Body of pancreas (tissue), 4 donors: ENCODE results near the gene SDC1. TPM values are rescaled to one million over a fixed set of nuclear protein-coding genes. Genes with fewer than 3 reads are reported as not detected.
"Not testable (repeated sequence)": the region's sequence is repeated elsewhere in the genome, so short reads cannot be mapped to it uniquely, and the experiment has no call there.

Experiments
- ATAC-seq: fragments of 150-250 bp; one replicate; pipeline ENCODE4 v1.9.1; 2016
- DNase-seq, 4 donors: peaks; one replicate each; pipeline ENCODE4 v3.0.0-alpha.2; 2019
- H3K27ac ChIP-seq, 4 donors: fragments of 200-600 bp; sonication (generic); 1 replicate in 3 of 4; 2 replicates in 1 of 4; pipeline versions ENCODE4 v1.5.1 to v1.6.1; 2016 to 2019; ENCODE audit warnings: mild to moderate bottlenecking in 1 of 4, mixed read lengths in 1 of 4, moderate library complexity in 1 of 4
- H3K27me3 ChIP-seq, 2 donors: fragments of 200-600 bp; sonication (generic); one replicate each; pipeline ENCODE4 v1.6.0; 2016; ENCODE audit warnings: mild to moderate bottlenecking in 1 of 2
- H3K36me3 ChIP-seq, 2 donors: fragments of 200-600 bp; sonication (generic); replicated peaks in 1 of 2; 2 replicates each; pipeline ENCODE4 v1.5.1; 2016; ENCODE audit warnings: low read depth in 2 of 2; ENCODE audit not compliant: insufficient read depth in 1 of 2
- H3K4me1 ChIP-seq: fragments of 200-600 bp; sonication (generic); one replicate; pipeline ENCODE4 v1.6.0; 2016
- H3K4me3 ChIP-seq, 2 donors: fragments of 200-600 bp; sonication (generic); 1 replicate in 1 of 2; 2 replicates in 1 of 2; pipeline ENCODE4 v1.5.1; 2016 to 2019
- H3K9me3 ChIP-seq, 3 donors: fragments of 200-600 bp; sonication (generic); 1 replicate in 2 of 3; 2 replicates in 1 of 3; pipeline ENCODE4 v1.5.1; 2016
- POLR2A ChIP-seq, 3 donors: fragments of 450-650 bp; IDR thresholded peaks; one replicate each; pipeline ENCODE4 v1.6.1; 2016; ENCODE audit warnings: antibody characterized with exemption in 3 of 3, mild to moderate bottlenecking in 2 of 3
- WGBS, 2 donors: methylation state at CpG; one replicate each; pipeline ENCODE4 v1.1.5; 2017; 5-methylcytosine and 5-hydroxymethylcytosine counted together
- intact Hi-C: fragments of 100-400 bp; cut with DNase I; formaldehyde crosslinking; loops from one replicate; pipeline ENCODE4 v1.15.1; 2023
- total RNA-seq, 2 donors: library from RNA; depleted of rRNA; stranded (reverse); fragments of >200 nt; gene quantifications; one replicate each; pipeline ENCODE4 v1.1.0, GENCODE V29; 2016
- TF ChIP-seq, protein P1 (sequence below), 7 experiments: fragments of 450-650 bp in 4 of 7; fragments of 200-600 bp in 3 of 7; sonication (generic) in 3 of 7; IDR thresholded peaks; one replicate each; pipeline ENCODE4 v1.5.1; 2016 to 2019; ENCODE audit warnings: antibody characterized with exemption in 7 of 7

Gene SDC1
- total RNA-seq, 2 donors from 2014 or later: 24.7 to 53.2 TPM

DNA sequence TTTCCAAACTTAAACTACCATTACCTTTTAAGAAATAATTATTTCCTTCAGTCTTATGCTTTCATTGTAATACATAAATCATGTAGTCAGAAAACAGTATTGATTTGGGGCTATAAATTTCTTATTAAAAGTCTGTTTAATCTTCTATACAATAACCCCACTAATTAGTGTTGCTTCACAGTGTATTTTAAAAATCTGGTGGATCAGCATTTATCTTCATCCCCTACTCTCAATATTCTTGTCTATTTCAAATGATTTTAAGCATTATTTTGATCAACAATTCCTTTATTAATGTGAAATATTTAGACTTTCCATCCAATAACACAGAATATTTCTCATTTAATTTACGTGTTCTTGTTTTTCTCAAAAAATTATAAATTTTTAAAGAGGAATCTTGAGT lies 32.5 kb upstream of the SDC1 start:
- Histone ChIP-seq H3K27ac (no peak overlapping the region), H3K27me3 (no peaks in the 10 kb centered on the region), H3K9me3 (no peaks in the 10 kb centered on the region), H3K4me1 (no peaks in the 10 kb centered on the region), H3K4me3 (no peak overlapping the region), H3K36me3 (peaks cover 10 to 32% of the 10 kb centered on the region in 2 donors)
- ATAC-seq (no peak), DNase-seq (no peak)
- no peak for TF ChIP-seq POLR2A (IDR thresholded peaks at IDR 0.05)
- TF ChIP-seq, protein P1, sequence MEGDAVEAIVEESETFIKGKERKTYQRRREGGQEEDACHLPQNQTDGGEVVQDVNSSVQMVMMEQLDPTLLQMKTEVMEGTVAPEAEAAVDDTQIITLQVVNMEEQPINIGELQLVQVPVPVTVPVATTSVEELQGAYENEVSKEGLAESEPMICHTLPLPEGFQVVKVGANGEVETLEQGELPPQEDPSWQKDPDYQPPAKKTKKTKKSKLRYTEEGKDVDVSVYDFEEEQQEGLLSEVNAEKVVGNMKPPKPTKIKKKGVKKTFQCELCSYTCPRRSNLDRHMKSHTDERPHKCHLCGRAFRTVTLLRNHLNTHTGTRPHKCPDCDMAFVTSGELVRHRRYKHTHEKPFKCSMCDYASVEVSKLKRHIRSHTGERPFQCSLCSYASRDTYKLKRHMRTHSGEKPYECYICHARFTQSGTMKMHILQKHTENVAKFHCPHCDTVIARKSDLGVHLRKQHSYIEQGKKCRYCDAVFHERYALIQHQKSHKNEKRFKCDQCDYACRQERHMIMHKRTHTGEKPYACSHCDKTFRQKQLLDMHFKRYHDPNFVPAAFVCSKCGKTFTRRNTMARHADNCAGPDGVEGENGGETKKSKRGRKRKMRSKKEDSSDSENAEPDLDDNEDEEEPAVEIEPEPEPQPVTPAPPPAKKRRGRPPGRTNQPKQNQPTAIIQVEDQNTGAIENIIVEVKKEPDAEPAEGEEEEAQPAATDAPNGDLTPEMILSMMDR (IDR thresholded peaks at IDR 0.05): no peak
- 97 to 98% methylated on average over 1 of the region's 1 CpG for WGBS, 2 donors
- intact Hi-C loops: no loop called here

DNA sequence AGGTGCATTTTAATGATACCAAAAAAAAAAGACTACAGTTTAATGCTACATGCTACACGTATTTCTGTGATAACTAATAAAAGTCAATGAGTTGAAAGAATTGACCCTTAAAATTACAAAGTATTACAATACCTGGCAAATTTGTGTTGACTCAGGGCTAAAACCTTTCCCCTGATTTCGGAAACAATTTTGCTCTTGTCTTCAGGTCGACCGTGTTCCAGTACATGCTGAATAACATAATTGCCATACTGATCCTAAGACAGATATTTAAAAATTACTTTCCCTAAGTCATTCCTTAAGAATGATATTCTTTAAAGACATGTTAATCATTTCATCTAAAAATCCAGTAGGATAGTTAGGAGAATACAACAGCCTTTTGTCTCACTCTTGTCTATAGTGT lies 29.8 kb upstream of the SDC1 start:
- TF ChIP-seq, protein P1 (IDR thresholded peaks at IDR 0.05): no peak
- no peak for TF ChIP-seq POLR2A (IDR thresholded peaks at IDR 0.05)
- peaks cover 10 to 34% of the 10 kb centered on the region in 2 donors for H3K36me3 ChIP-seq
- 94 to 96% methylated on average over 4 of the region's 4 CpGs for WGBS, 2 donors
- no peaks in the 10 kb centered on the region for H3K4me1 ChIP-seq
- DNase-seq (no peak), ATAC-seq (no peak)
- intact Hi-C loops: no loop called here
- no peaks in the 10 kb centered on the region for H3K27me3 ChIP-seq
- H3K4me3 ChIP-seq: no peak overlapping the region
- H3K27ac ChIP-seq: no peak overlapping the region
- no peaks in the 10 kb centered on the region for H3K9me3 ChIP-seq

DNA sequence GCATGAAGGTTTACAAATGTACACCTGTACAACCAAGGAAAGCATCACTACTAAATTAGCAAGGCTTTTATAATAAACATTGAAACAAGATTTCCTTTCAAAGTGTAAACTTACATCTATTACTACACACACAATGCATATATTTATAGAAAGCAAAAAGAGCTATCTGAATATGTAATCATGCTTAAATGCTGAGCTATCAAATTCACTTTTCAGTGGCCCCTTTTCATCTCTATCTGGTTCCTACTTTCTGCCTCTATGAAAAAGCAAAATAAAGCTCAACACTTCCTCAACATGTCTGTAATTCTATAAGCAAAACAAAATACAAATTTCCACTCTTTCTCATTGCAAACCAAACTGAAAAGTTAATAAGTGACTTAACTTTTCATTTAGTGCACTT lies 25.5 kb upstream of the SDC1 start:
- Histone ChIP-seq H3K4me1 (no peaks in the 10 kb centered on the region), H3K9me3 (no peaks in the 10 kb centered on the region), H3K27me3 (no peaks in the 10 kb centered on the region), H3K4me3 (no peak overlapping the region), H3K27ac (no peak overlapping the region), H3K36me3 (peaks cover 5 to 31% of the 10 kb centered on the region in 2 donors)
- TF ChIP-seq, protein P1 (IDR thresholded peaks at IDR 0.05): no peak
- no peak for TF ChIP-seq POLR2A (IDR thresholded peaks at IDR 0.05)
- DNase-seq (no peak), ATAC-seq (no peak)
- intact Hi-C loops: no loop called here

DNA sequence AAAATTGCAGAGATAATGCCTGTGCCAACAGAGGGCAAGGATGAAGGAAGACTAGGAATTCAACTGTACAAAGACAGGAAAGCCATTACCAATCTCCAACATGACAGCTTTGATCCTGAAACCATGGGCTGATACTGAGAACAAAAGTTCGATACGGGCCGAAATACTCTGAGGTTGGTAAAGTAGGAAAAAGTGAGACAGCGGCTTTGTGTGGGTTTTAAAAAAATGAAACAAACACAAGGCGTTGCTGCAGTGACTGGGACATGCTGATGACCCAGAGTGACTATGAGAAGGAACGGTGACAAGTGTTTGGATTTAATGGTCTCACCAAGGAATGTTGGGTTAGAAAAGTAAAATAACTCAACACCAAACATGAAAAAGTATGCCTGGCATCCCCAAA lies 24.2 kb upstream of the SDC1 start:
- intact Hi-C loops: no loop called here
- Histone ChIP-seq H3K4me3 (no peak overlapping the region), H3K4me1 (no peaks in the 10 kb centered on the region), H3K27me3 (no peaks in the 10 kb centered on the region), H3K27ac (no peak overlapping the region), H3K9me3 (no peaks in the 10 kb centered on the region), H3K36me3 (peaks cover 5 to 25% of the 10 kb centered on the region in 2 donors)
- TF ChIP-seq POLR2A (IDR thresholded peaks at IDR 0.05): no peak
- TF ChIP-seq, protein P1 (IDR thresholded peaks at IDR 0.05): no peak
- no peak for ATAC-seq
- WGBS, 2 donors: 90 to 95% methylated on average over 6 of the region's 6 CpGs
- no peak for DNase-seq

DNA sequence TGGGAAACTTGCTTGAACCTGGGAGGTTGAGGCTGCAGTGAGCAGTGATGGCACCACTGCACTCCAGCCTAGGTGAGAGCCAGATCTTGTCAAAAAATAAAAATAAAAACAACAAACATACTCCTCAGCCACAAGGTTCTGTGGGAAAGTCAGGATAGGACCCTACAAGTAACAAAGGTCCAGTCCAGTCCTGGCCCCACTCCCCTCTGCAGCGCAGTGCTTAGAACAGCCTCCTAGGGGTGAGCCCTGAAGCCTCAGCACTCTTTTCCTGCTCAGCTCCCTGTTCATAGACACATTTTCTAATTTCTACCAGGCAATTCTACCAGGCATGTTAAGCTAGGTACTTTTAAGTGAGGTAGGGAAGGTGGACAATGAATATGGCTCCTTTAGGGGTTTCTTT lies 22.2 kb upstream of the SDC1 start:
- WGBS, 2 donors: 100% methylated on average over 1 of the region's 1 CpG
- Histone ChIP-seq H3K4me3 (no peak overlapping the region), H3K27me3 (no peaks in the 10 kb centered on the region), H3K4me1 (no peaks in the 10 kb centered on the region), H3K27ac (no peak overlapping the region), H3K36me3 (peaks cover 0 to 7% of the 10 kb centered on the region in 2 donors), H3K9me3 (no peaks in the 10 kb centered on the region)
- no peak for DNase-seq
- TF ChIP-seq, protein P1 (IDR thresholded peaks at IDR 0.05): no peak
- no peak for TF ChIP-seq POLR2A (IDR thresholded peaks at IDR 0.05)
- no peak for ATAC-seq
- intact Hi-C loops: no loop called here

DNA sequence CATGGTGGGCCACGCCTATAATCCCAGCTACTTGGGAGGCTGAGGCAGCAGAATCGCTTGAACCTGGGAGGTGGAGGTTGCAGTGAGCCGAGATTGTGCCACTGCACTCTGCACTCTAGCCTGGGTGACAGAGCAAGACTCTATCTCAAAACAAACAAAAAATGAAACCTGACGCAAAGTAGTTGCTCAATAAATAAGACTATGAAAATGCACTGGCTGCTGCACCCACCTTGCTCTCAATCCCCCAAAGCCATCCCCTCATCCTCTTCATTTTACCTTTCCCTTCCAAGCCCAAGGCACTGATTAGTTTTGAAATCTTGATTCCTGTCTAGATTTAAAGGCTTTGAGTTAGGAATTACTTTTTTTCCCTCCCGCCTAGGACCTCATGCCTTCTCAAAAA lies 18.7 kb upstream of the SDC1 start:
- H3K4me3 ChIP-seq, H3K36me3 ChIP-seq, H3K27me3 ChIP-seq, H3K4me1 ChIP-seq, intact Hi-C loops, DNase-seq, H3K27ac ChIP-seq, ATAC-seq, H3K9me3 ChIP-seq: not testable (repeated sequence)
- 73 to 79% methylated on average over 5 of the region's 5 CpGs for WGBS, 2 donors
